HEK293T (cell line): Measurements from ENCODE around the gene CFAP100.

Source experiments
- CTCF ChIA-PET: fragments of 350-600 bp; formaldehyde crosslinking; extraction: SDS; loops from one replicate; lab custom pipeline; 2021; ENCODE audit warnings: antibody characterized with exemption, inconsistent platforms; lab: Yijun Ruan, JAX
- POLR2A ChIA-PET: fragments of 350-600 bp; formaldehyde crosslinking; extraction: SDS; loops from one replicate; lab custom pipeline; 2020; ENCODE audit warnings: antibody characterized with exemption, inconsistent platforms; lab: Yijun Ruan, JAX
- DNase-seq: peaks from one replicate; pipeline ENCODE4 v3.0.0; 2012; ENCODE audit warnings: mixed read lengths; ENCODE audit errors: extremely low spot score
- ARNT ChIP-seq: fragments of 450-650 bp; IDR thresholded peaks from 2 replicates; pipeline ENCODE4 v1.6.1; 2017; ENCODE audit warnings: mild to moderate bottlenecking
- BHLHE40 ChIP-seq: fragments of 450-650 bp; IDR thresholded peaks from 2 replicates; pipeline ENCODE4 v1.6.1; 2016; ENCODE audit warnings: mild to moderate bottlenecking, moderate library complexity, borderline replicate concordance
- CTBP1 ChIP-seq: fragments of 450-650 bp; IDR thresholded peaks from 2 replicates; pipeline ENCODE4 v1.6.1; 2016; ENCODE audit warnings: borderline replicate concordance
- ELF4 ChIP-seq: fragments of 450-650 bp; IDR thresholded peaks from 2 replicates; pipeline ENCODE4 v1.6.1; 2017; ENCODE audit warnings: antibody characterized with exemption
- FOXA1 ChIP-seq: fragments of 450-650 bp; IDR thresholded peaks from 2 replicates; pipeline ENCODE4 v1.6.1; 2016; ENCODE audit warnings: mild to moderate bottlenecking
- FOXK2 ChIP-seq: fragments of 450-650 bp; IDR thresholded peaks from 2 replicates; pipeline ENCODE4 v1.6.1; 2016; ENCODE audit warnings: mild to moderate bottlenecking
- FOXM1 ChIP-seq: fragments of 450-650 bp; IDR thresholded peaks from 2 replicates; pipeline ENCODE4 v1.6.1; 2017; ENCODE audit warnings: mild to moderate bottlenecking, borderline replicate concordance
- HDGF ChIP-seq: fragments of 450-650 bp; IDR thresholded peaks from 2 replicates; pipeline ENCODE4 v1.6.1; 2017; ENCODE audit warnings: antibody characterized with exemption, borderline replicate concordance
- L3MBTL2 ChIP-seq: fragments of 450-650 bp; conservative IDR thresholded peaks from 2 replicates; pipeline ENCODE4 v1.6.1; 2016; ENCODE audit warnings: mild to moderate bottlenecking
- LEF1 ChIP-seq: fragments of 450-650 bp; IDR thresholded peaks from 2 replicates; pipeline ENCODE4 v1.6.1; 2017; ENCODE audit warnings: mild to moderate bottlenecking, borderline replicate concordance
- NFRKB ChIP-seq: fragments of 450-650 bp; IDR thresholded peaks from 2 replicates; pipeline ENCODE4 v1.6.1; 2016; ENCODE audit warnings: mild to moderate bottlenecking, moderate library complexity
- SP1 ChIP-seq: fragments of 450-650 bp; IDR thresholded peaks from 2 replicates; pipeline ENCODE4 v1.6.1; 2017
- SUZ12 ChIP-seq: fragments of 450-650 bp; IDR thresholded peaks from 2 replicates; pipeline ENCODE4 v1.6.1; 2016; ENCODE audit warnings: mild to moderate bottlenecking
- TARDBP ChIP-seq: fragments of 450-650 bp; IDR thresholded peaks from 2 replicates; pipeline ENCODE4 v1.6.1; 2016
- ZNF384 ChIP-seq: fragments of 450-650 bp; IDR thresholded peaks from 2 replicates; pipeline ENCODE4 v1.6.1; 2016
- TF ChIP-seq, protein P1 (sequence below): fragments of 450-650 bp; IDR thresholded peaks from 2 replicates; pipeline ENCODE4 v1.6.1; 2016

Gene CFAP100

DNA sequence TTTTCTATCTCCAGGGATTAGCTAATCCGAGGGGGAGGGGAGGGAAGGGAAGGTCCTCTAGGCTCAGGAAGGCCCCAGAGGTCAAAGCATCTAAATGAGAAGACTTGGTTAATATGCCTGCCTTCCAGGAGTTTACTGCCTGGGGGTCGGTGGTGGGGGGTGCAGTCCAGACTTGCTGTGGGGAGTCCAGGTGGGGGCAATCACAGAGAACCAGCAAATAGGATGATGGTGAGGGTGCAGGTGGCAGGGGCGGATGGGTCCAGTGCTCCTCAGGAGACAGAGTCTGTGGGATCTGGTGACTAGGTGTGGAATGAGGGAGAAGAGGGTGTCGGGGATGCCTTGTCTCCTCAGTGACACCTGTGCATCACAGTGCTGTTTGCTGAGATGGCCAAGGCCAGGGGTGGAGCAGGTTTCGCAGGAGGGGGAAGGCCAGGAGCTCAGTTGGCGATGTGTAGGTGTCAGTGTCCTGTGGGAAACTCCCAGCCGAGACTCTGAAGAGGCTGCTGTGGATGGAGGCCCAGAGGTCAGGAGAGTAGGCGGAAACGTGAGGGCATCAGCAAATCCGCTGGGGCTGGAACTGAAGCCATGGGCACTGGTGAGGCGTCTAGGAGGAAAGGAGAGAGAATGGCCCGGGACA is 8.1 kb downstream of the CFAP100 start:
- POLR2A ChIA-PET, result no interaction called here
- CTCF ChIA-PET, result no interaction called here
- DNase-seq, result no peak
- TF ChIP-seq ARNT (no peak), FOXA1 (no peak), FOXK2 (no peak), SUZ12 (no peak), LEF1 (no peak), FOXM1 (no peak), L3MBTL2 (no peak), ELF4 (no peak), SP1 (no peak), BHLHE40 (no peak)

DNA sequence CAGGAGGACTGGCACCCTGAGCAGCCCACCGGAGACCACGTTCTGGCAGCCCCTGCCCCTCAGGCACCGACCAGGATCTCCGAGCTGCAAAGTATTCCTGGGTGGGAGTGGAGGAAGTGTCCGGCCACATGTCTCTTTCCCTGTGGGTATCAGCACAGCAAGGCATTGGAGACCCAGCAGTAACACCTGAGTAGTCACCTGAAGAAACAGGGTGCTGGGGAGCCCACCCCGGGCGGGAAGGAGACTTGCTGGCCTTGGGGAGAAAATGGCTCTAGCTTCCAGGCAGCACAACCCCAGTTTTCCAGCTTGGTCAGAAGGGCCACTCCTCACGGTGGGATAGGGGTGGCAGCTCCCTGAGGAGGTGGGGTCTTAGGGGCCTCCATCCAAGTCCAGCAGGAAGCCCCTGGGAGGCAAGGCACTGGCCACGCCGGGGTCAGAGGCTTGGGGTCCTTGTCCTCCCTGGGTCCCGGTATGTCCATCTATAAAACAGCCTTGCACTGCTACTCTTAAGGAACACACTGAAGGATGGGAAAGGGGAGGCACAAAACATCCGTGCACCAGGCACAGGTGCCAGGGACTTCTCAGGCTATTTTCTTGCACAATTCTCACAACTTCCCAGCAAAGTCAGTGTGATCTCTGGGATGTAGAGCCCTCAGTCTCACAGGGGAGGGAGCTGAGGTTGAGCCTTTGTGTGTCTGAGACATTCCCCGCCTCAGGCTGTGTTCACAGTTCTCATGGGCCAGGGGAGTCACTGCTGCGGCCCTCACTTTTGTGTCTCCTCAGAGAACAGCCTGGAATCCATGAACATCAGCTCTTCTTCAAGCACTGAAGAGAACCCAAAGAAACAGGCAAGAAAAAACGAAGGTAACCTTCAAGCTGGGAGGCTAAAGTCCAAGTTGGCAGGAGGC is 11.9 kb downstream of the CFAP100 start:
- DNase-seq, result no peak
- CTCF ChIA-PET, result interaction anchor here (1.0 kb wide), 1 partner anchor 20 kb away, joined by 3 read pairs; no protein-coding TSS in a partner anchor
- POLR2A ChIA-PET, result no interaction called here
- TF ChIP-seq FOXK2, result no peak

DNA sequence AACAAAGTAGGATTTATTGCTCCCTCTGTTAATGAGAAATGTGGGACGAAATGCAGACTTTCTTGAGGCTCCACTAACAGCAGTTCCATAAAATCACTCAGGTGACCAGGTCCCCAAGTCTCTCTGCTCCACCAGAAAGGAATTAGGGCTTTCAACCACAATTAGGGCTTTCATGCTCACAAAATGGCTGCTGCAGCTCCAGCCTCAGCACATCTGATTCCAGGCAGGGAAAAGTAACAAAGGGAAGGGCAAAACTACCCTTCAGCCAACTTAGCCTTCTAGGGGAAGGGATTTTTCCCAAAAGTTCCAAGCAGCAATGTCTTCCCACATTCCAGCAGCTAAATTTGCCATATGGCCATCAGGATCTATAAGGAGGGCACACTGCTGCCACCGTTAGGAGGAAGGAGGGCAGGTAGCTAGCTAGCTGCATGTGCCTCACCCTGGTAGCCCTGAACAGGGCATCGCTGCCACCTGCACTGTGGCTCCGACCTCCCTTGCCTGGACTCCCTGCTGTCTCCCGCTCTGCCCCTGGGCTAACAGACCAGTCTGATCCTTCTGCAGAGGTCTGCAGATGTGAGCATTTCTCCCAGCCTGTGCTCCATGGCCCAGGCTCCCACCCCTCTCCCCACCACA is 12.8 kb downstream of the CFAP100 start:
- POLR2A ChIA-PET, result no interaction called here

DNA sequence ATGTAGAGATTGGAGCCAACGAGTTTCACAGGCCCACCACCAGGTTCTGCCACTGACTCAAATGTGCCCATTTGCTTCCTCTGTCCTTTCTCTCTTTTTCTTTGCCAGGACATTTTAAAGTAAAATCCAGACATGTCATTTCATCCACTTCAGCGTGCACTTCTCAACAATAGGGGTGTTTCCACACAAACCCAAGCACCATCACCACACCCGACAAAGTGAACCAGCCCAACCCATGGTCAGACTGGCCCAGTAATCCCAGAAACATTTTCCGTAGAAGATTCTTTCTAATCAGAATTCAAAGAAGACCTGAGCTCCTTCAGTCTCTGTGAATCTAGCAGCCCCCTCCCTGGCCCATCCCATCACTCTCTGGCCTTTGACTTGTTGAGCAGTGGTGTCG is 13.4 kb downstream of the CFAP100 start:
- no peak for DNase-seq
- ChIA-PET CTCF (no interaction called here), POLR2A (no interaction called here)
- TF ChIP-seq ZNF384 (no peak), SUZ12 (no peak), HDGF (no peak), SP1 (no peak), LEF1 (no peak), ARNT (no peak), NFRKB (no peak), ELF4 (no peak)
- TF ChIP-seq, protein P1, sequence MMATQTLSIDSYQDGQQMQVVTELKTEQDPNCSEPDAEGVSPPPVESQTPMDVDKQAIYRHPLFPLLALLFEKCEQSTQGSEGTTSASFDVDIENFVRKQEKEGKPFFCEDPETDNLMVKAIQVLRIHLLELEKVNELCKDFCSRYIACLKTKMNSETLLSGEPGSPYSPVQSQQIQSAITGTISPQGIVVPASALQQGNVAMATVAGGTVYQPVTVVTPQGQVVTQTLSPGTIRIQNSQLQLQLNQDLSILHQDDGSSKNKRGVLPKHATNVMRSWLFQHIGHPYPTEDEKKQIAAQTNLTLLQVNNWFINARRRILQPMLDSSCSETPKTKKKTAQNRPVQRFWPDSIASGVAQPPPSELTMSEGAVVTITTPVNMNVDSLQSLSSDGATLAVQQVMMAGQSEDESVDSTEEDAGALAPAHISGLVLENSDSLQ, result no peak

More for the DNA sequence above, 12.8 kb downstream of the CFAP100 start:
- CTCF ChIA-PET, result no interaction called here
- TF ChIP-seq LEF1 (no peak), SP1 (no peak), HDGF (no peak), FOXK2 (no peak), NFRKB (no peak), SUZ12 (no peak), TARDBP (no peak), ZNF384 (no peak), BHLHE40 (no peak), ARNT (no peak), FOXA1 (no peak), FOXM1 (no peak), CTBP1 (no peak), ELF4 (no peak), L3MBTL2 (no peak)
- TF ChIP-seq, protein P1, result no peak
- no peak for DNase-seq

DNA sequence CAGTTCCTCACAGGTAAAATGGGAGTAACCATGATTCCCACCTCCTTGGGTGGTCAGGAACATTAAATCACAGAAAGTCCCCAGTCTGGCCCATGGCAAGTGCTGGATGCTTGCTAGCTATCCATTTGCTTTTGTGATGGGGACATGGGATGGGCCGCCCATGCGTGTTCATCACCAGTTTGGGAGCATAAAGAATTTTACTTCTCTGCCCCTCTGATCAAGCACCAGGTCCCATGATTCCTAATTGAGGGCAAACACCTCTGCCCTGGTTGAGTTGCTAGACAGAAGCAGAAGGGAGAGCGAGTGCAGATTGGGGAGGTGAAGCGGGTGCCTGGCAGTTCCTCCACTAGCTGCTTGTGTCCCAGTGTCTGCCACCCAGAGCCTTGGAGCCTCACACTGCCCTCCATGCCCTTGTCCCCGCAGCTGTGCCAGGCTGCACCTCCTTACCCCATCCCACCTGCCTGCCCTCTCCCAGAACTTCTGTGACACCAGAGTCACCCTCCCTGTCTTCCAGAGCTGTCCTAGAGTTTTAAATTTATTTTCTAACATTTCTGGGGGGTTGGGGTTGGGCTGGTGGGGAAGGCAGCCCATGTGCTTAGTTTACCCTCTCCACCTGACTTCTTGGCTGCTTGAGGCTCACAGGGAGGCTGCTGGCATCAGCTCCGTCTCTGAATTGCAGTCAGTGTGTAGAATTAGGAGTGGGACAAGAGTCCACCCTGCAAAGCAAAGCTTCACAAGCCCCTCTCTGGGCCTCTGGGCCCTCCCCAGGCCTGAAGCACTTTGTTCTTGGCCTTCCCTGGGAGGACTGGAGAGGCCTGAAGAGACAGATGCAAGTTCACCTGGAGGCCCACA is 18.4 kb downstream of the CFAP100 start:
- no peak for DNase-seq
- POLR2A ChIA-PET, result no interaction called here
- CTCF ChIA-PET, result no interaction called here

More for the DNA sequence above, 18.4 kb downstream of the CFAP100 start:
- TF ChIP-seq SP1 (no peak), SUZ12 (no peak), TARDBP (no peak), ARNT (no peak), ELF4 (no peak), FOXM1 (no peak), ZNF384 (no peak), NFRKB (no peak), CTBP1 (no peak)
- TF ChIP-seq, protein P1, result no peak
